LoVo (cell line): ENCODE results near the gene AP3B1.
A peak's percentile ranks its signal among the peaks of the same experiment; 100 is the strongest.

Experiments
- DNase-seq: peaks from one replicate; pipeline ENCODE4 v3.0.0-alpha.2; 2016; ENCODE audit warnings: low spot score

The AP3B1 gene

DNA sequence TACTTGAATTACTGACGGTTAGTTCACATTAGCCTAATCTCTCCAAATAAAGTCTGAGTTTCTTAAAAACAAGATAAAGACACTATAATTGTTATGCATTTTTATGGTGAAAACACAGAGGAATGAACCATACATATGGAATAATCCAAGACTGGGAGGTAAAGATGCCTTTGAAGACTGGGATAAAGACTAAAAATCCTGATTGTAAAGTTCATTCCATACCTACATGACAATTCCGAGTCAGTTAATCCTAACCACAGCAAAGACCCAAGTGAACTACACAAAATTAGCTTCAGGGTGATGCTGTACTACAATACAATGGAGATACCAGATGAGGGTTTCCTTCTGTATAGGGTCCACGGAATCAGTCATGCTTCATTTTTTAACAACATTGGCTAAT lies 6.3 kb downstream of the AP3B1 start:
- DNase-seq, result no peak

DNA sequence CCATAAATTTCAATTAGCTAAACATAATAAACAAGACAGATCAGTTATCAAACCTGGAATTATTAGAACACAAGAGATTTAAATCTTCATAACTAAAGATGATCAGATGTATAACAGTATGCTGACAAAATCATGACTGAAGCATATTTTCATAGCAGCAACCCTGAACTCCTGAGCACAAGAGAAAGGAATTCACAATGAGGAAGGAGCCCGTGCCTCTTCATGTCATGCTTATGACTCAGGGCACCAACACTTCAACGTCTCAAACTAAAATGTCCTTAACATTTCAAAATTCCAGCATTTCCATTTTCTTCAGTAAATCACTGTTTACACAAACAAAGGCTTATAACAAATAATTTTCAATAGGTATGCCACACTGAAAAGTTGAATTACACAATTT lies 6.7 kb downstream of the AP3B1 start:
- no peak for DNase-seq

DNA sequence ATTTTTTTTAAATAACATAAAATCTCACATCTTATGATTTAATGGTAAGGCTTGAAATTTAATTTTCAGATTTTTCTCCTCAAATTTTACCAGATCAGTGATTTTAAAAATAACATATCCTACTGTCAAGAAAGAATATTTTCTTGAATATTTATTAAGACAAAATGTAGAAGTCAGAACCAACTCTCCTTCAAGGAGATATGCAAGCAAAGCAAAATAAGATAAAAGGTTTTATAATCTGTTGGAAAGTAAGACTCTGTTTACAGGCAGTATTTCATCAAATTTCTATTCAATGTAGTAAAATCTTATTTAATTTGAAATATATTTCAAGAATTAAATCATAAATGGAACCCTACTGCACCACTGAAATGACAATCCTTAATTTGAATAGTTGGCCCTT lies 7.3 kb downstream of the AP3B1 start:
- DNase-seq, result no peak

DNA sequence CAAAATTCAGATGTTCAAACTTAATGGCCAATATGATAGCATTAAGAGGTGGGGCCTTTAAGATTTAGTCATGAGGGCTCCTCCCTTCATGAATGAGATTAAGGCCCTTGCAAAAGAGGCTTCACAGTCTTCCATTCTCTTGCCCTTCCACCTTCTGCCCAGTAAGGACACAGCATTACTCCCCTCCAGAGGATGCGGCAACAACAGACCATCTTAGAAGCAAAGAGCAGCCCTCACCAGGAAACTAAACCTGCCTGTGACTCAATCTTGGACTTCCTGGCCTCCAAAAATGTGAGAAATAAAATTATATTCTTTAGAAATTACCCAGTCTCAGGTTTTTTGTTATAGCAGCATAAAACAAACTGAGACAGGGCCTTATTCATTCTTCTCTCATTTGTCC lies 8.2 kb downstream of the AP3B1 start:
- no peak for DNase-seq

DNA sequence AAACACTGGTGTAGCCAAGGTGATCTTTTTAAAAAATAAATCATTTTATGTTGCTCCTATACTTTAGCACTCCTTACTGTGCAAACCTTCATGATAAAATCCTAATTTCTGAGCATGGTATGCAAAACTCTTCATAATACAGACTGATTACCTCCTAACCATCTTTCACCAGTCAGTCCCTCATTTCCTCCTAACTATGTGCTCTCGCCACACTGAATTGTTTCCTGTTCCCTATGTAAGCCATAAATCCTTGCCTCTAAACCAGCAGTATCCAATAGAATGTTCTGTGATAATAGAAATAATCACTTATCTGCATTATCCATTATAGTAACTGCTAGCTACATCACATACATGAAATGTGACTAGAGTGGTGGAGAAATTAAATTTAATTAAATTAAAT lies 10.7 kb downstream of the AP3B1 start:
- no peak for DNase-seq

DNA sequence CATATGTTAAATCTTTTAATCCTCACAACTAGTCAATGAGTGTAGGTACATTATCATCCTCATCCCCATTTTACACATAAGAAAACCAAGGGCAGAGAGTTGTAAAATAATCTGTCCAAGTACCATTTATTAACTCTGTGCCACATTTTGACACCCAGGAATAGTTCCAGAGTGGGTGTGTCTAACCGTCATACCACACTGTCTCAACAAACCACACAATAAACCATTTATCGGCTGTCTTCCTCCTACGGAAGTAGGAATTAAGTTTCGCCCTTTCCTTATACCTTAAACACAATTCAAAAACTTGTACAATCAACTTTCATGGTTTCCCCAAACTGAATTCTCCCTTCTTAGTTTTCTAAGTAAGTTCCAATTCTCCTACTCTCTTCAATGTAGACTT lies 11.4 kb downstream of the AP3B1 start:
- DNase-seq, result no peak

DNA sequence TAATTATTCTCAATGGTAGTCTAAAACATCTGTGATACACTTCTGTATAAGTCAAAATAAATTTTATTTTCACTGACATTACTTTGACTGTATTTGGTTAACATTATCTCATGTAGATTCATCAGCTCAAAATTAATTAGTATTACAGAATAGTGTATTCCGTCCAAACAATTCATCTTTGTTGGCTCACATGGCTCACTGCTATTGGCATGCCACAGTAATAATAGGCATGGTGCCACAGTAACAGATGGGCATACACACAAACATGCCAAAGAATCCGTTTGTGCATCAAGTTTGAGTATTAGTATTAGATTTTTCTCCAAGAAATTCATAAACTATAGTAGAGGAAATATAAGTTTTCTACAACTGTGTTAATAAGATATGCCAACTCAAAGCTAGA lies 14.2 kb downstream of the AP3B1 start:
- no peak for DNase-seq

DNA sequence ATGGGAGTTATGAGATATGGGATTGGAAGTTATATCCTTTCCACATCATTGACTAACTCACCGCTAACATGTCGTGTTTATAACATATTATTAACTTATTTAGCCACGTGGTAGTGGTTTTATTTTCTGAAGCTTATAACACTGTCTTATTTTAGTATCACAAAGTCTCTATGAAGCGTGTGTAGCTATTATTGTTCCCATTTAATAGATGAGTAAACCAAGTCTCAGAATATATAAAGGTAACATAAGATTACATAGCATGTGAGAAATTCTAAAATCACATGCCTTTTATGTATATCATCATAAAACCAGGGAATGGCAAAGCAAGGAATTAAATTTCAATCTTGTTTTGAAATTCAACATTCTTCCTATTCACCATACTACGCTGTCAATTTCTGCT lies 15.3 kb downstream of the AP3B1 start:
- no peak for DNase-seq

DNA sequence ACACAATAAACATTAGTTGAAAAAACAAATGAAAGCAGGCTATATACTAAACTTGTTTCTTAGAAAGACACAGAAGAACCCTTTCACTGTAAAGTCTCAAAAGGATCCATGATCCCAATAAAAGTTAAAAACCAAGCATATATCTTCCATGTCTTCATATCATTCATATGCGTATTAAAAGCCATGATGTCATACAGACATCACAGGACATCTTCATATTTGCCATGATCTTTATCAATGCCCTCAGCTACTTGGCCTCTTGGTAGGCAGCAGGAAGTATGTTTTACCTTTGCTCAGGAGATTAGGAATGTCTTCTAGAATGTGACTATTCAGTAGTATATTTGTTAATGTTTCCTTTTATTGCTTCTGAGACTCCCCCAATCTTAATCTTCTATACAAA lies 16.8 kb downstream of the AP3B1 start:
- no peak for DNase-seq

DNA sequence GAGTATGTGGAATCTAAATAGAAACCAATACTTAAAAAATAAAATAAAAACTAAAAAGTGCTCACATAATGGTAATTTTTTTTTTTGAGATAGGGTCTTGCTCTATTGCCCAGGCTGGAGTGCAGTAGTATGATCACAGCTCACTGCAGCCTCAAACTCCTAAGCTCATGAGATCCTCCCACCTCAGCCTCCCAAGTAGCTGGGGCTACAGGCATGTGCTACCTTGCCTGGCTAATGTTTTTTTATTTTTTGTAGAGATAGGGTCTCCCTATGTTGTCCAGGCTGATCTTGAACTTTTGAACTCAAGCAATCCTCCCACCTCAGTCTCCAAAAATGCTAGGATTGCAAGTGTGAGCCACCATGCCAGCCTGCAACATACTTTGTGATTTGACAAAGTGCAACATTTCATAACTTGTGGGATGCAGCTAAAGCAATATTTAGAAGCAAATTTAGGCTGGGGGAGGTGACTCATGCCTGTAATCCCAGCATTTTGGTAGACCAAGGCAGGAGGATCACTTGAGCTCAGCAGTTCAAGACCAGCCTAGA lies 18.4 kb downstream of the AP3B1 start:
- no peak for DNase-seq

DNA sequence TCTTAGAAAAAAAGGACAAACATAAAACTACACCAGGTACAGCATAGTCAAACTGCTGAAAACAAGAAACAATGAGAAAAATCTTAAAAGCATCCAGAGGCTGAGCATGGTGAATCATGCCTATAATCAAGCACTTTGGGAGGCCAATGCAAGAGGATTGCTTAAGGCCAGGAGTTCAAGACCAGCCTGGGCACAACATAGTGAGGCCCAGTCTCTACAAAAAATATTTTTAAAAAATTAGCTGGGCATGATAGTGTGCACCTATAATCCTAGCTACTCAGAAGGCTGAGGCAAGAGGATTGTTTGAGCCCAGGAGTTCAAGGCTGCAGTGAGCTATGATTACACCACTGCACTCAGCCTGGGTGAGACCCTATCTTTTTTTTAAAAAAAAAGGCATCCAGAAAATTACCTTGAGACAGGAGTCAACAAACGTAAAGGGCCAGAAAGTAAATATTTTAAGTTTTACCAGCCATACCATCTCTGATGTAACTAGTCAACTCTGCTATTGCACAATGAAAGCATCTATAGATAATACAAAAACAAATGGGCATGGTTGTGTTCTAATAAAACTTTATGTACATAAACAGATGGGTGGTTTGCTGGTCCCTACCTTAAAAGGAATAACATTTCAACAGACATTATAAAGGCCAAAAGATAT lies 19.8 kb downstream of the AP3B1 start:
- no peak for DNase-seq

DNA sequence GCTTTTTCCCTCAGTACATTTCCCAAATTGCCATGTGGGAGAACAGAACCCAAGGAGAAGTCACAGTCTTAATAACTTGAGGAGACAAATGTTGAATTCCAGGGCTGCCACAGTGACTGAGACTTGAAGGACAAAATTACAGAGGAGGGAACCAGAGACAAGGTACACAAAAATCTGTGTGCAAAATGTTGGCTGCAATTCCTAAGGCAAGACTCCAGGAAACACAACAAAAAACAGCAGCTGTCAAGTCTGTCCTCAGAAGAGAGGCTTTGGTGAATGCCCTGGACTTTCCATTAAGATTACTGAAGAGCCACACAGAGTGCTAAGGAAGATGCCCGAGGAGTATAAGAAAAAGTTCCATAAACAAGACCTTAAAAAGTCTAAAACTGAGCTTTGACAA lies 21.1 kb downstream of the AP3B1 start:
- DNase-seq, result no peak

DNA sequence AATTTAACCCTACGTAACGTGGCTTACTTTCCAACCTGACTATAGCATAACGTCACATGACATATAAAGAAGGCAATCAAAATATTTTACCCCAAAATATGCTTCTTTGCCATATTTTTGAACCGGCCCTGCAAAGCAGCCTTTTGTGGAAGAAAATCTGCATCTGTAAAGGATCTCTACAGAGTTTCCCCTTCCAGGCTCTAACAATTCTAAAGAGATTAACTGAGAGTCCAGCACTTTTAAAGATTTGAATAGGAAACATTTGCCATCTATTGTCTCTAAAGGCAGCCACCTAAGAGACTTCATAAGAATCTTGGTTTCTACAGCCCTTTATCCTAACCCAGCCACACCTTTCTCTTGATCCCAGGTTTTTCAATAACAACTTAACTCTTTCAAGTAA lies 22.7 kb downstream of the AP3B1 start:
- no peak for DNase-seq

DNA sequence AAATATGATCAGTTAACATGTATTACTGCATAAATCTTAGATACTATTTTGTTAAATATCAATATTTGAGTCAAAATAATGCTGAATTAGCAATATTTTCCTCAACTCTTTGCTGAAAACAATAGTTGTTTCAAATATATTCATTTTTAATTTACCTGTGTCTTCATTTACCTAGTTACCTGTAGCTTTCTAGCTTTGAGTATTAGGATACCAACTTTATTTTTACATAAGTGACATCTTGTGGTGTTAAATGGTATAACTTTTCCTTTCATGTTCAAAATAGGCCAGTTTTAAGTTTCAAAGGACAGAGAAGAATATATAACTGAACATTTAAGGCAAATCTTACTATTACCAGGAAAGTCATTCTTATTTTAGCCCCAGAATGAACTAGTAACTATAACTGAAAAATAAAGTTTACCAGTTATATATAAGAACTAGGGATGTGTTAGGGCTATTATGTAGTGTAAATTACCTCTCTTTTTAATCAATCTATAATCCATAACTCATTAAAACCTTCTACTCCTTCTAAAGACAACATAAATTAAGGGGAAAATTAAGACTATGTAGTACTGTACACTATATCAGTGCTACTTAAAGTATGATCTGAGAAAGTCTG lies 25.3 kb downstream of the AP3B1 start:
- peak; percentile 14 for DNase-seq

DNA sequence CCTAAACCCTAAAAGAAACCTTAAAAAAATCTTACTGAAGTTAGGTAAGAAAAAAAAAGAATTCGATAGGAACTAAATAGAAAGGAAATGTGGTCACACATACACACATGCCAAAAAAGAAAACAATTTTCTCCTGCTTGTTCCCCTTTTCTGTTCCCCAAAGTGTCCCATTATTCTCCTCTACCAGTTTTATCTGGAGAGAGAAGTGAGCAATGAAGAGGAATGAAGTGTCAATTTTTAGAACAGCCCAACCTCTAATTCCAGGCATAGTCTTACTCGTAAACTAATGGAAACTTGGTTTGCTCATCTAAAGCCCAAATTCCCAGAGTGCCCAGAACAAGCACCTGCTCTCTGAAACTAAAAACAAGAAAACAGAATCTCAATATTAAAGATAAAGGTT lies 26.1 kb downstream of the AP3B1 start:
- DNase-seq, result no peak

DNA sequence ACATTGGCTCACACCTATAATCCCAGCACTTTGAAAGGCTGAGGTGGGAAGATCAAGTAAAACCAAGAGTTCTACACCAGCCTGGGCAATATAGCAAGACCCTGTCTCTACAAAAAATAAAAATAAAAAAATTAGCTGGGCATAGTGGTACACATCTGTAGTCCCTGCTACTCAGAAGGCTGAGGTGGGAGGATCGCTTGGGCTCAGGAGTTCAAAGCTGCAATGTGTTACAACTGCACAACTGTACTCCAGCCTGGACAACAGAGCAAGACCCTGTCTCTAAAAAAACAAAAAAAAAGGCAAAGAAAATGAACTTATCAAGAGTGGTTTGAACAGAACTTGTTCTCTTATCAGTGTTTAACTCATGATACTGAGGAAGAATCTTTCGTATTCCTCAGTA lies 29.3 kb downstream of the AP3B1 start:
- DNase-seq, result no peak

DNA sequence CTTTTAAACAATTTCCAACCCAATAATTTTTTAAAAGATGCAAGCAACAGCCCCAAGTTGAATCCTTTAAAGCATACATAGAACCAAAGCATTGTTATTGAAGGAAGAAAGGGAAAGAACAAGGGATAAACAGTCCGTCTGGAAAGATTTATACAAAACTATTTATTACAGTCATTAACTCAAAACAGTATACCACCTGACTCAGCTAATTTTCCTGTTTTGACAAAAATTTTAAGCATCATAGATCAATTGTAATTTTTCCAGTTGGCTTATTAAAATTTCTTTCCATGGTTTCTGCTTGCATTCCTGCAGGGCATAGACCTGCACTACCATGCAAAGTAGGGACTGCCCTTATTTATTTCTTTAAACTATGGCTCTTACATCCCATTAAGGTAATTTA lies 29.9 kb downstream of the AP3B1 start:
- no peak for DNase-seq

DNA sequence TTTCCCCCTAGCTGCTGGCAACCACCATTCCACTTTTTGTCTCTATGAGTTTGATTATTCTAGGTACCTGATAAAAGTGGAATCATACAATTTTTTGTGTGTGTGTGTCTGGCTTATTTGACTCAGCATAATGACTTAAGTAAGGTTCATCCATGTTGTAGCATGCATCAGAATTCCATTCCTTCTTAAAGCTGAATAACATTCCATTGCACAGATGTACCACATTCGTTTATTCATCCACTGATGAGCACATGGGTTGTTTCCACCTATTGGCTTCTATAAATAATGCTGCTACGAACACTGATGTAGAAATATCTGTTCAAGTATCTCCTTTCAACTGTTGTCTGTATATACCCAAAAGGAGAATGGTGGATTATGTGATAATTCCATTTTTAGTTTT lies 33.7 kb downstream of the AP3B1 start:
- no peak for DNase-seq

DNA sequence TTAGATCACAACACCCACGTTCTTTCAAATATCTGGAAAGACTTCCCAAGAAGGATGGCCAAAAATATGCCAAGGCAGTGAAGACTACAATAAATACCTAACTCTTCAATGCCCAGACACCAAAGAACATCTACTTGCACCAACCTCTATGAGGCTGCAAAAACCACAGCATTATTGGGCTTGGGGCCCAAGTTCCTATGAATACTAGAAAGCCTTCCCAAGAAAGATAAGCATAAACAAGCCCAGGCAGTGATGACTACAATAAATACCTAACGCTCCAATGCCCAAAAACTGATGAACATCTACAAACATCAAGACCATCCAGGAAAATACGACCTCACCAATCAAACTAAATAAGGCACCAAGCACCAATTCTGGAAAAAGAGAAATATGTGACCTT lies 41.3 kb downstream of the AP3B1 start:
- DNase-seq, result no peak

DNA sequence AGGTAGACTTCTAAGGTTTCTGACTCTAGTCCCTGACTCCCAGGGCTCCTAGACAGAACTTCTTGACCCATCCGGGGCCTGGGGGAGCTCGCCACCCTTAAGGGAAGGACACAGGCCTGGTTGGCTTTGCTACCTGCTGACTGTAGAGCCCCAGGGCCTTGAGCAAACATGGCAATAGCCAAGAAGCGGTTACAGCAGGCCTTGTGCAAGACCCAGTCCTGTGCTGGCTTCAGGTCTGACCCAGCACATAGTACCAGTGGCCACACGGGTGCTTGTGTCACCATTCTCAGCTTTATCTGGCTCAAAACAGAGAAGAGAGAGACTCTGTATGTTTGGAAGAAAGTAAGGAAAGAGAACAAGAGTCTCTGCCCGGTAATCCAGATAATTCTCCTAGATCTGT lies 41.8 kb downstream of the AP3B1 start:
- DNase-seq, result no peak

DNA sequence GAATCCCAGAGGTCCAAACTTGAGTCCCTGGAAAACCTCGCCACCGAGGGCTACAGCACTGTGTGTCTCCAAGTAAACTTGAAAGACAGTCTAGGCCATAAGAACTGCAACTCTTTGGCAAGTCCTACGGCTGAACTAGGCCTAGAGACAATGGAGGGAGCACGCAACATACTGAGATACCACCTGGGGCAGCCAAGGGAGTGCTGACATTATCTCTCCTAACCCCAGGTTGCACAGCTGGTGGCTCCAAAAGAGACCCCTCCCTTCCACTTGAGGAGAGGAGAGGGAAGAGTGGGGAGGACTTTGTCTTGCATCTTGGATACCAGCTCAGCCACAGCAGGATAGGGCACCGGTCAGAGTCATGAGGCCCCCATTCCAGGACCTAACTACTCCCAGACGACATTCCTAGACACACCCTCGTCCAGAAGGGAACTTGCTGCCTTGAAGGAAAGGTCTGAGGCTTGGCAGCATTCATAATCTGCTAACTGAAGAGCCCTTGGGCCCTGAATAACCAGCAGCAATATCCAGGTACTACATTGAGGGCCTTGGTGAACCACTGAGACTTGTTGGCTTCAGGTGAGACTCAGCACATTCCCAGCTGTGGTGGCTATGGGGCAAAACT lies 42.7 kb downstream of the AP3B1 start:
- no peak for DNase-seq

DNA sequence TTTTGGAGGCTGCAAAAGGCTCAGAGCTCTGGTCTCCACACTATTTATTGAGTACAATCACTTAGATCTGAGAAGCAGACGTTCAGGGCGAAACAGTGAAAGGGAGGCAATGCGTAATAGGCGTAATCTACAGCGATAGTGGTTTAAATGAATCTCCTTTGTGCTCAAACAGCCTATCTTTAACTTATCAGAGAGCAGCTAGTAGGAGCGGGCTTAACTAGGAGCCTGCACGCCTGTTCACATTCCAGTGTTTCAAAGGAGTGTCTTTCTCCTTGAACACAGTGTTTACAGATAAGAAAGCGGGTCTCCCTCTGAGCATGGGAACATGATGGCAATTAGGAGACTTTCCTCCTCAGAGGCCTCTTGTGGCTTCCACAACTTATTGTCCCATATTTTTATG lies 49.4 kb downstream of the AP3B1 start:
- no peak for DNase-seq

DNA sequence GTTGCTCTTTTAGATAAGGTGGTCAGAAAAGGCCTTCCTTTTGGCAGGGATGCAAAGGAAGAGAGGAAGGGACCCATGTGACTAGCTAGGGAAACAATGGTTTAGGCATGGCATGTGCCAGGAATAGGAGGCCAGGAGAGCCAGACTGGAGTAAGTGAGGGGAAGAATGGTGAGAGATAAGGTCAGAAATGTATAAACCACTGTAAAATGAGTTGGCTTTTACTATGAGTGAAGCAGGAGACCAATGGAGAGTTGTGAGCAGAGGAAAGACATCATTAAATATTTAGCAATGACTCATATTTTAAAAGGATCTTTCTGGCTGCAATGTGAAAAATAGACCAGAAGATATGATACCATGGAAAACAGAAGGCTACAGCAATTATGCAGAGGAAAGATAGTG lies 50.9 kb downstream of the AP3B1 start:
- no peak for DNase-seq

DNA sequence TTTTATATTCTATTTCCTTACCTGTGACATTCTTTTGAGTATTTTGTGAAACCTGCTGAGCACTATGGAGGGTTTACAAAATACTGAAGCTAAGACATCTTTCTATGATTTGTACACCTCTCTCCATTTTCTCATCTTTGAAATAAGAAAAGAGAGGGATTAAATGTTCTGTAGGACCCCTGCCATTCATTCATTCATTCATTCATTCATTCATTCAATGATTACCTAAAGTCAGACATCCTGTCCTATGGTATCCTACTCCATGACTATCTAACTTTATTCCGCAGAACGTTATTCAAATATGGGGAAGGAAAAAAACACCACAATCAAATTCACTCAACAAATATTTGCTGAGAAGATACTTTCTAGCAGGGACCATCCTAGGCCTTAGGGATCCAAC lies 51.4 kb downstream of the AP3B1 start:
- no peak for DNase-seq
